GM15510 (cell line): Measurements from ENCODE around the gene ELAPOR1.
A peak's percentile ranks its signal among the peaks of the same experiment; 100 is the strongest.

Experiments used
- POLR2A ChIP-seq: IDR thresholded peaks from 3 replicates; pipeline ENCODE4 v1.6.1; 2011; ENCODE audit warnings: borderline replicate concordance; ENCODE audit not compliant: insufficient read length; ENCODE audit errors: extremely low read depth

Gene ELAPOR1

GRCh38 chr1:109113590-109114341 is at the start of gene ELAPOR1:
TSS of gene ELAPOR1 (plus strand) at chr1:109114115. CDS start at chr1:109114184, 69 bp downstream.
- TF ChIP-seq POLR2A = no peak

- TF ChIP-seq POLR2A = no peak
Observed at GRCh38 chr1:109065137-109065536, 48.8 kb upstream of the ELAPOR1 start.

GRCh38 chr1:109067883-109068282 is 46.0 kb upstream of the ELAPOR1 start:
- TF ChIP-seq POLR2A = no peak

- TF ChIP-seq POLR2A = no peak
Observed at GRCh38 chr1:109069294-109069693, 44.6 kb upstream of the ELAPOR1 start.

GRCh38 chr1:109075531-109076490 is 38.1 kb upstream of the ELAPOR1 start, which contains the start of gene TAF13:
TSS of gene TAF13 (minus strand) at chr1:109076003. CDS start at chr1:109075947, 56 bp downstream.
- peak; percentile 88 for TF ChIP-seq POLR2A

- no peak for TF ChIP-seq POLR2A
Observed at GRCh38 chr1:109078317-109078716, 35.6 kb upstream of the ELAPOR1 start.

GRCh38 chr1:109079240-109079622 is 34.7 kb upstream of the ELAPOR1 start:
- no peak for TF ChIP-seq POLR2A

GRCh38 chr1:109080441-109081082 is 33.4 kb upstream of the ELAPOR1 start:
- no peak for TF ChIP-seq POLR2A

GRCh38 chr1:109083501-109083900 is 30.4 kb upstream of the ELAPOR1 start:
- TF ChIP-seq POLR2A = no peak

GRCh38 chr1:109083923-109084322 is 30.0 kb upstream of the ELAPOR1 start:
- TF ChIP-seq POLR2A = no peak

- no peak for TF ChIP-seq POLR2A
Observed at GRCh38 chr1:109084563-109085517, 29.1 kb upstream of the ELAPOR1 start.

GRCh38 chr1:109089242-109090015 is 24.5 kb upstream of the ELAPOR1 start:
- no peak for TF ChIP-seq POLR2A

GRCh38 chr1:109090196-109091077 is 23.5 kb upstream of the ELAPOR1 start, which contains the start of gene TMEM167B:
TSS of gene TMEM167B (plus strand) at chr1:109090764. CDS start at chr1:109090873, 109 bp downstream.
- TF ChIP-seq POLR2A = peak; percentile 57
